Activated CD4-positive, alpha-beta T cell treated with anti-CD3 and anti-CD28 coated beads, Interleukin-2, amount 50 U/mL, for 24 hours (primary cell): ENCODE measurements around the gene TAS2R43.
"Not testable (repeated sequence)": the region's sequence is repeated elsewhere in the genome, so short reads cannot be mapped to it uniquely, and the experiment has no call there.

Experiments
- DNase-seq, 2 donors: peaks; one replicate each; pipeline ENCODE4 v3.0.0-alpha.2; 2020; ENCODE audit warnings: low read depth in 1 of 2, low spot score in 1 of 2

The TAS2R43 gene

GRCh38 chr12:11062194-11062593 lies 29.9 kb downstream of the TAS2R43 start, which contains the start of gene TAS2R46:
Gene TAS2R46, minus strand, starts transcription at chr12:11062294. Its CDS starts 0 bp downstream, at chr12:11062294.
- DNase-seq, result not testable (repeated sequence)

GRCh38 chr12:11059784-11060183 lies 32.3 kb downstream of the TAS2R43 start:
- DNase-seq, result no peak

GRCh38 chr12:11059041-11059440 lies 33.1 kb downstream of the TAS2R43 start:
- no peak for DNase-seq

DNA sequence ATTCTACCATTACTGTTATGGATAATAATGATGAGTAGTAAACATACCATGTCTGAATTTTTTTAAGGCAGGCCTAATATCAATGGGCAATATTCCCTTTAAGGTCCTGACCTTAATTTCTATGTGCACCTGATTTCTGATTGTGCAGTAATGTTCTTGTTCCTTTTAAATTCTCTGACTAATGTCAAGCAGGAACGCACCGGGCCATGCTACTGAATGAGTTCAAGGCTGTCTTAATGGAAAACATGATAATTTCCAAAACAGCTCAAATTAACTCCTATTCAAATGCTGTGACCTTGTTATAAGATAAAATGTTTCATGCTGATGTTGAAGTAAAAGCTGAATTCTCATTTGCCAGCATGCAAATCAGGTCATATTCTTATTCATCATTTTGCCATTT lies 36.8 kb downstream of the TAS2R43 start:
- no peak for DNase-seq

GRCh38 chr12:11049806-11050531 lies 42.1 kb downstream of the TAS2R43 start:
- DNase-seq, result not testable (repeated sequence)

- DNase-seq, result not testable (repeated sequence)
Measured at GRCh38 chr12:11041366-11041765, 50.7 kb downstream of the TAS2R43 start.
